Neural progenitor cell (in vitro differentiated cells): ENCODE measurements around the gene SMIM38. TPM values are rescaled to one million over a fixed set of nuclear protein-coding genes. Genes with fewer than 3 reads are reported as not detected.

ENCODE experiments used
- DNase-seq: peaks from one replicate; pipeline ENCODE4 v3.0.0-alpha.2; 2016; ENCODE audit warnings: low spot score
- H2AFZ ChIP-seq: fragments of 200-600 bp; sonication (generic); replicated peaks from 2 replicates; pipeline ENCODE4 v1.6.1; 2016; ENCODE audit warnings: antibody characterized with exemption
- H3F3A ChIP-seq: fragments of 200-600 bp; sonication (generic); 2 replicates; pipeline ENCODE4 v1.6.1; 2016; ENCODE audit warnings: antibody characterized with exemption, low read depth
- H3K27ac ChIP-seq: fragments of 200-600 bp; sonication (generic); 2 replicates; pipeline ENCODE4 v1.5.1; 2016; ENCODE audit warnings: mild to moderate bottlenecking
- H3K27me3 ChIP-seq: fragments of 200-600 bp; sonication (generic); 2 replicates; pipeline ENCODE4 v1.6.1; 2016; ENCODE audit warnings: mild to moderate bottlenecking, moderate library complexity
- H3K36me3 ChIP-seq: fragments of 200-600 bp; sonication (generic); 2 replicates; pipeline ENCODE4 v1.5.1; 2016
- H3K4me1 ChIP-seq: fragments of 200-600 bp; sonication (generic); 2 replicates; pipeline ENCODE4 v1.6.1; 2016; ENCODE audit warnings: mixed run types
- H3K4me2 ChIP-seq: fragments of 200-600 bp; sonication (generic); 2 replicates; pipeline ENCODE4 v1.6.1; 2016
- H3K4me3 ChIP-seq: fragments of 200-600 bp; sonication (generic); 2 replicates; pipeline ENCODE4 v1.5.1; 2016
- H3K79me2 ChIP-seq: fragments of 200-600 bp; sonication (generic); 2 replicates; pipeline ENCODE4 v1.6.1; 2016; ENCODE audit warnings: low read depth
- H3K9ac ChIP-seq: fragments of 200-600 bp; sonication (generic); 2 replicates; pipeline ENCODE4 v1.6.1; 2016
- H3K9me3 ChIP-seq: fragments of 200-600 bp; sonication (generic); 2 replicates; pipeline ENCODE4 v1.5.1; 2016; ENCODE audit warnings: low read depth
- H4K20me1 ChIP-seq: fragments of 200-600 bp; sonication (generic); 2 replicates; pipeline ENCODE4 v1.6.1; 2016; ENCODE audit warnings: low read depth
- H3K27ac Mint-ChIP-seq: 3 replicates; pipeline ENCODE4 v1.8.0; 2021; ENCODE audit warnings: mixed read lengths
- H3K27me3 Mint-ChIP-seq: 2 replicates; pipeline ENCODE4 v1.8.0; 2022; ENCODE audit warnings: low read depth, mild to moderate bottlenecking, inconsistent platforms, moderate library complexity, mixed read lengths; ENCODE audit not compliant: insufficient read depth
- H3K36me3 Mint-ChIP-seq: 3 replicates; pipeline ENCODE4 v1.8.0; 2021; ENCODE audit warnings: mixed read lengths
- H3K4me1 Mint-ChIP-seq: 3 replicates; pipeline ENCODE4 v1.8.0; 2021; ENCODE audit warnings: mixed read lengths
- H3K4me3 Mint-ChIP-seq: 3 replicates; pipeline ENCODE4 v1.8.0; 2021; ENCODE audit warnings: mild to moderate bottlenecking, moderate library complexity, mixed read lengths
- H3K9me3 Mint-ChIP-seq: 3 replicates; pipeline ENCODE4 v1.8.0; 2020; ENCODE audit warnings: mixed read lengths
- EZH2 ChIP-seq: fragments of 200-600 bp; sonication (generic); IDR thresholded peaks from 2 replicates; pipeline ENCODE4 v1.6.1; 2017; ENCODE audit warnings: antibody characterized with exemption, mild to moderate bottlenecking, moderate library complexity
- EZH2phosphoT487 ChIP-seq: fragments of 200-600 bp; sonication (generic); IDR thresholded peaks from 2 replicates; pipeline ENCODE4 v1.6.1; 2017; ENCODE audit warnings: antibody characterized with exemption
- total RNA-seq: library from RNA; depleted of rRNA; stranded (reverse); fragments of >200 nt; gene quantifications from 2 replicates; pipeline ENCODE4 v1.2.3, GENCODE V29; 2015; ENCODE audit warnings: low replicate concordance
- TF ChIP-seq, protein P1 (sequence below): fragments of 200-600 bp; sonication (generic); IDR thresholded peaks from 2 replicates; pipeline ENCODE4 v1.5.1; 2017; ENCODE audit warnings: antibody characterized with exemption, mild to moderate bottlenecking

The SMIM38 gene
- total RNA-seq, 1 donor from 2014 or later: 2.0 TPM

- no peaks in the 10 kb centered on the region for H3K4me1 Mint-ChIP-seq
- no peak overlapping the region for H3K9ac ChIP-seq
Observed at GRCh38 chr11:69141742-69142141, 14.0 kb upstream of the SMIM38 start.

GRCh38 chr11:69142895-69143294 lies 12.8 kb upstream of the SMIM38 start:
- H3K4me3 Mint-ChIP-seq: no peak overlapping the region

More at GRCh38 chr11:69141742-69142141, 14.0 kb upstream of the SMIM38 start:
- H2AFZ ChIP-seq: no peak overlapping the region
- DNase-seq: no peak
- H3K36me3 Mint-ChIP-seq: no peaks in the 10 kb centered on the region
- no peak overlapping the region for H3K27ac ChIP-seq
- no peak overlapping the region for H3K4me3 Mint-ChIP-seq
- no peaks in the 10 kb centered on the region for H3K4me1 ChIP-seq
- TF ChIP-seq EZH2 (no peak), EZH2phosphoT487 (no peak)
- TF ChIP-seq, protein P1, sequence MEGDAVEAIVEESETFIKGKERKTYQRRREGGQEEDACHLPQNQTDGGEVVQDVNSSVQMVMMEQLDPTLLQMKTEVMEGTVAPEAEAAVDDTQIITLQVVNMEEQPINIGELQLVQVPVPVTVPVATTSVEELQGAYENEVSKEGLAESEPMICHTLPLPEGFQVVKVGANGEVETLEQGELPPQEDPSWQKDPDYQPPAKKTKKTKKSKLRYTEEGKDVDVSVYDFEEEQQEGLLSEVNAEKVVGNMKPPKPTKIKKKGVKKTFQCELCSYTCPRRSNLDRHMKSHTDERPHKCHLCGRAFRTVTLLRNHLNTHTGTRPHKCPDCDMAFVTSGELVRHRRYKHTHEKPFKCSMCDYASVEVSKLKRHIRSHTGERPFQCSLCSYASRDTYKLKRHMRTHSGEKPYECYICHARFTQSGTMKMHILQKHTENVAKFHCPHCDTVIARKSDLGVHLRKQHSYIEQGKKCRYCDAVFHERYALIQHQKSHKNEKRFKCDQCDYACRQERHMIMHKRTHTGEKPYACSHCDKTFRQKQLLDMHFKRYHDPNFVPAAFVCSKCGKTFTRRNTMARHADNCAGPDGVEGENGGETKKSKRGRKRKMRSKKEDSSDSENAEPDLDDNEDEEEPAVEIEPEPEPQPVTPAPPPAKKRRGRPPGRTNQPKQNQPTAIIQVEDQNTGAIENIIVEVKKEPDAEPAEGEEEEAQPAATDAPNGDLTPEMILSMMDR: no peak
- H3K9me3 Mint-ChIP-seq: peaks cover 13% of the 10 kb centered on the region
- no peak overlapping the region for H3K4me3 ChIP-seq
- H3K36me3 ChIP-seq: no peaks in the 10 kb centered on the region
- peaks cover 4% of the 10 kb centered on the region for H3K27me3 Mint-ChIP-seq
- H3K27me3 ChIP-seq: no peaks in the 10 kb centered on the region
- no peaks in the 10 kb centered on the region for H4K20me1 ChIP-seq
- no peaks in the 10 kb centered on the region for H3F3A ChIP-seq
- H3K79me2 ChIP-seq: no peaks in the 10 kb centered on the region
- no peak overlapping the region for H3K4me2 ChIP-seq
- H3K9me3 ChIP-seq: no peaks in the 10 kb centered on the region
- H3K27ac Mint-ChIP-seq: no peak overlapping the region

DNA sequence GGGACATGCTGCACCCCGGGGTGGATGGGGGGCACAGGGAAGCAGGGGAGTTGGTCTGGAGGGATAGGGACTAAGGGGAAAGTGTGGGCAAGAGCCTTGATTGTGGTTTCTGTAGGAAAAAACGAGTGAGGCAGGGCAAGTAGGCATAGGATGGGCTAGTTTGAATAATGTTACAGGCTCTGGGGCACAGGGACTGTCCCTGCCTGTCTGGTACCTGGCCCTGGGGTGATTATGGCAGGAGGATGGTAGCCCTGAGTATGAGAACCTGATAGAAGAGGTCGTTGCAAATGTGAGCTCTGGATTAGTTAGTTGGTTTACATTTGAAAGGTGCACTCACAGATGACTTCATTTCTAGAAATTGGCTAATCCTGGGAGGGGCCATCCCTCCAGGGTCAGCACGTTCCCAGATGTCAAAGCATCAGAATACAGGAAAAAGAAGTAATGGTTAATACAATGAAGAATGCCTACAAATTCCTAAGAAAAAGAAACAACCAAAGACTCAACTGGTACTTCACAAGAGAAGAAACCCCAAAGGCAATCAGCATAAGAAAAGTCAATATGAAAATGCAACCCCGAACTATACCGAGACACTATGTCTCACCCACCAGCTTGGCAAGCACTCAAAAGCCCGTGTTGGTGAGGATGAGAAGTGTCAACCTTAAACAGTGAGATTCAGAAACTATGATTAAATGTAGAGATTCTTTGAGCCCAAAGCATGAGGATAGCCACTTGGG lies 11.3 kb upstream of the SMIM38 start:
- H3K9me3 ChIP-seq: no peaks in the 10 kb centered on the region

More at GRCh38 chr11:69142895-69143294, 12.8 kb upstream of the SMIM38 start:
- no peaks in the 10 kb centered on the region for H3K27me3 ChIP-seq
- Mint-ChIP-seq H3K4me1 (no peaks in the 10 kb centered on the region), H3K36me3 (no peaks in the 10 kb centered on the region), H3K27me3 (no peaks in the 10 kb centered on the region), H3K9me3 (peaks cover 13% of the 10 kb centered on the region), H3K27ac (no peak overlapping the region)
- no peak overlapping the region for H3K9ac ChIP-seq
- H3K9me3 ChIP-seq: no peaks in the 10 kb centered on the region
- H3F3A ChIP-seq: no peaks in the 10 kb centered on the region
- no peak overlapping the region for H3K4me3 ChIP-seq
- H4K20me1 ChIP-seq: no peaks in the 10 kb centered on the region
- no peak for DNase-seq
- no peak for TF ChIP-seq EZH2
- TF ChIP-seq, protein P1: no peak
- no peak for TF ChIP-seq EZH2phosphoT487
- no peaks in the 10 kb centered on the region for H3K36me3 ChIP-seq
- H3K27ac ChIP-seq: no peak overlapping the region
- H2AFZ ChIP-seq: no peak overlapping the region
- no peaks in the 10 kb centered on the region for H3K4me1 ChIP-seq
- H3K79me2 ChIP-seq: no peaks in the 10 kb centered on the region
- H3K4me2 ChIP-seq: no peak overlapping the region

More for the DNA sequence above, 11.3 kb upstream of the SMIM38 start:
- peaks cover 21% of the 10 kb centered on the region for H3K9me3 Mint-ChIP-seq
- Histone ChIP-seq H4K20me1 (no peaks in the 10 kb centered on the region), H3K27ac (no peak overlapping the region), H3K4me3 (no peak overlapping the region), H2AFZ (no peak overlapping the region), H3K4me1 (no peaks in the 10 kb centered on the region), H3K36me3 (no peaks in the 10 kb centered on the region), H3K79me2 (no peaks in the 10 kb centered on the region), H3K27me3 (no peaks in the 10 kb centered on the region), H3K4me2 (no peak overlapping the region), H3K9ac (no peak overlapping the region), H3F3A (no peaks in the 10 kb centered on the region)
- H3K27ac Mint-ChIP-seq: peak overlapping the region; percentile 53
- no peak for TF ChIP-seq EZH2phosphoT487
- no peak for TF ChIP-seq EZH2
- TF ChIP-seq, protein P1: no peak
- no peak overlapping the region for H3K4me3 Mint-ChIP-seq
- no peaks in the 10 kb centered on the region for H3K27me3 Mint-ChIP-seq
- no peaks in the 10 kb centered on the region for H3K4me1 Mint-ChIP-seq
- H3K36me3 Mint-ChIP-seq: peaks cover 4% of the 10 kb centered on the region
- no peak for DNase-seq
